ENCODE measurements around the gene PLEKHD1. TPM values are rescaled to one million over a fixed set of nuclear protein-coding genes. Genes with fewer than 3 reads are reported as not detected.

PLEKHD1 gene
- total and polyA plus RNA-seq, 2 of the 8 experiments (the other 6 are each of a cell fraction or from before 2014, with no cell fraction given) = 0.24 to 0.48 TPM

DNA sequence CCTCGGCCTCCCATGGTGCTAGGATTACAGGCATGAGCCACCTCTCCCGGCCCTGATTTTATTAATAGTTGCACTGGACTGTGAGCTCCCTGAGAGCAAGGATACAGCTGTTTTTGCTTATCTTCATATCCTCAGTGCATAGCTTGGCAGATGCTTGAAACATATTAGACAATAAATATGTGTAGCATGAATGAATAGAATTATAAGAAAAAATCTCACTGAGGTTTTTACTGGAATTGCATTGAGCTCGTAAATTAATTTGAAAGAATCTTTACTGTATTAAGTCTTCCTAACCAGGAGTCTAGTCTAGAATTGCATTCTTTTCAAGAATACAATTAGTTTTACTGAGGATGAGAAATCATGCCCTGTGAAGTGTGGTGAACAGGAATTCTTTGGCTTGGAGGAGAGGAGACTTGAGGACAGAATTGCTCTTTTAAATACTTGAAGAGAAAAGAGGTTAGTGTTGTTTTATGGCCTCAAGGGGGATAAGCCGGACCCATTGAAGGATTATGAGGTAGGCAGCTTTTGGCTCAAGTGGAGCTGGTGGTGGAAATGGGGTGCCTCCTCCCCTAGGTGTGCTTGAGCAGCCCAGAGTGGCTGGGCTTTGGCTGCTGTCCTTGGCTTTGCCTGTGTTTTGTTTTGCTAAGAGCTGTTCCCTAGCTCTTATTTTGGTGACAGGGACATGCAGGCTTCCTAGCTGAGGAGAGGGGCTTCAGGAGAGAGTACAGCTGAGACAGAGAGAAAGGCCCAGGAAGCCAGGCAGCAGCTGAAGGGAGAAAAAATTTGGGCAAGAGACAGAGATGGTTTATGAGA, 34.0 kb downstream of the PLEKHD1 start:
- H3K14ac ChIP-seq (ENCODE audit: insufficient read length) = no peak overlapping the region
- no peaks in the 10 kb centered on the region for H3K9me3 ChIP-seq (ENCODE audit: insufficient read depth in 2 of 2, low read depth in 1 of 2, low read length in 1 of 2)
- no peak overlapping the region for H2AFZ ChIP-seq (ENCODE audit: low read length)
- DNase-seq (ENCODE audit: low read depth in 1 of 2, low spot score in 2 of 2) (no peak), FAIRE-seq (no peak)
- H3K36me3 ChIP-seq (ENCODE audit: control insufficient read depth in 2 of 4, insufficient read depth in 4 of 4, low read length in 3 of 4) = no peaks in the 10 kb centered on the region
- no peak for TF ChIP-seq CREB1 (IDR thresholded peaks at IDR 0.05)
- TF ChIP-seq TEAD4 (IDR thresholded peaks at IDR 0.05; ENCODE audit: low read depth, low read length) = no peak
- TF ChIP-seq MAFK (IDR thresholded peaks at IDR 0.05; ENCODE audit: low read depth, low read length) = no peak
- TF ChIP-seq, protein P1, sequence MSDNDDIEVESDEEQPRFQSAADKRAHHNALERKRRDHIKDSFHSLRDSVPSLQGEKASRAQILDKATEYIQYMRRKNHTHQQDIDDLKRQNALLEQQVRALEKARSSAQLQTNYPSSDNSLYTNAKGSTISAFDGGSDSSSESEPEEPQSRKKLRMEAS (IDR thresholded peaks at IDR 0.05) = no peak
- no peak for TF ChIP-seq RXRA (IDR thresholded peaks at IDR 0.05; ENCODE audit: insufficient read depth, low read depth, low read length)
- no peaks in the 10 kb centered on the region for H4K20me1 ChIP-seq (replicated peaks in 1 of 2; ENCODE audit: control insufficient read depth in 1 of 2, insufficient read depth in 2 of 2, low read length in 2 of 2)
- no peak overlapping the region for H2BK5ac ChIP-seq (ENCODE audit: low read depth, low read length)
- H2BK15ac ChIP-seq (ENCODE audit: low read length) = no peak overlapping the region
- H3K9ac ChIP-seq (replicated peaks in 1 of 4; ENCODE audit: extremely low read depth in 1 of 4, low read depth in 3 of 4, low read length in 3 of 4) = no peak overlapping the region
- H3K4me1 ChIP-seq (replicated peaks in 1 of 4; ENCODE audit: control insufficient read depth in 3 of 4, insufficient read depth in 4 of 4, low read length in 3 of 4) = peaks cover 0 to 7% (median 3%) of the 10 kb centered on the region in 4 experiments; a peak in 4 of 7 replicates
- no peak overlapping the region for H4K91ac ChIP-seq (replicated peaks; ENCODE audit: insufficient read length, low read length)
- no peak overlapping the region for H2BK12ac ChIP-seq (ENCODE audit: low read depth, low read length)
- no peak overlapping the region for H3K4ac ChIP-seq (replicated peaks; ENCODE audit: insufficient read length, low read depth, low read length)
- ChIA-PET CTCF (ENCODE audit: partially characterized antibody) (interaction anchor here (0.8 to 6.5 kb wide), 10 partner anchors 10 to 44 kb away, joined by 3 to 33 read pairs (median 8); no protein-coding TSS in a partner anchor), POLR2A (ENCODE audit: partially characterized antibody) (interaction anchor here (1.3 kb wide), 2 partner anchors 10 to 11 kb away, joined by 3 read pairs; no protein-coding TSS in a partner anchor)
- no peak overlapping the region for H3K18ac ChIP-seq (ENCODE audit: extremely low read depth, low read length)
- no peaks in the 10 kb centered on the region for H3K23me2 ChIP-seq (ENCODE audit: low read depth, low read length)
- no peaks in the 10 kb centered on the region; a peak in 1 of 7 replicates for H3K27me3 ChIP-seq (replicated peaks in 1 of 4; ENCODE audit: control insufficient read depth in 3 of 4, extremely low read depth in 1 of 4, insufficient read depth in 3 of 4, low read length in 3 of 4)
- H3K79me2 ChIP-seq (ENCODE audit: control insufficient read depth in 1 of 2, insufficient read depth in 2 of 2, low read length in 2 of 2) = no peaks in the 10 kb centered on the region
- no peaks in the 10 kb centered on the region for H3K79me1 ChIP-seq (ENCODE audit: low read depth, low read length)
- no peak overlapping the region for H2BK120ac ChIP-seq (replicated peaks; ENCODE audit: low read depth, low read length)
- H4K5ac ChIP-seq (ENCODE audit: insufficient read length, low read depth, low read length) = no peak overlapping the region
- H3K23ac ChIP-seq (ENCODE audit: insufficient read length) = no peak overlapping the region
- no peak overlapping the region for H2BK20ac ChIP-seq (ENCODE audit: low read length)
- no peak overlapping the region for H3K4me2 ChIP-seq (ENCODE audit: insufficient read depth in 1 of 2, low read depth in 2 of 2, low read length in 2 of 2)
- H3K4me3 ChIP-seq (ENCODE audit: extremely low read depth in 1 of 4, insufficient read depth in 2 of 4, low read depth in 3 of 4, low read length in 4 of 4) = no peak overlapping the region
- 66% methylated on average over 4 of the region's 4 CpGs; no CpG with 5 or more reads in 1 of the 2 experiments for WGBS, 2 experiments (ENCODE audit: extremely low coverage in 1 of 2, insufficient coverage in 1 of 2, insufficient read length in 1 of 2, insufficient replicate concordance in 2 of 2, low coverage in 1 of 2, low lambda C conversion rate in 2 of 2, missing lambda C conversion rate in 1 of 2)
- H3K27ac ChIP-seq (ENCODE audit: low read depth, low read length) = no peak overlapping the region
- H2AK5ac ChIP-seq (ENCODE audit: low read depth, low read length) = no peak overlapping the region
- H3K56ac ChIP-seq (replicated peaks; ENCODE audit: insufficient read length, low read depth, low read length) = no peak overlapping the region
- no peak overlapping the region for H4K8ac ChIP-seq (ENCODE audit: extremely low read depth, insufficient read depth, low read length)
